Measurements from ENCODE around the gene LTBP3. TPM values are rescaled to one million over a fixed set of nuclear protein-coding genes. Genes with fewer than 3 reads are reported as not detected.

The LTBP3 gene
- total and polyA plus RNA-seq, 2 of the 13 experiments (the other 11 are each of a cell fraction or from before 2014, with no cell fraction given) = 12.2 to 68.1 TPM

DNA sequence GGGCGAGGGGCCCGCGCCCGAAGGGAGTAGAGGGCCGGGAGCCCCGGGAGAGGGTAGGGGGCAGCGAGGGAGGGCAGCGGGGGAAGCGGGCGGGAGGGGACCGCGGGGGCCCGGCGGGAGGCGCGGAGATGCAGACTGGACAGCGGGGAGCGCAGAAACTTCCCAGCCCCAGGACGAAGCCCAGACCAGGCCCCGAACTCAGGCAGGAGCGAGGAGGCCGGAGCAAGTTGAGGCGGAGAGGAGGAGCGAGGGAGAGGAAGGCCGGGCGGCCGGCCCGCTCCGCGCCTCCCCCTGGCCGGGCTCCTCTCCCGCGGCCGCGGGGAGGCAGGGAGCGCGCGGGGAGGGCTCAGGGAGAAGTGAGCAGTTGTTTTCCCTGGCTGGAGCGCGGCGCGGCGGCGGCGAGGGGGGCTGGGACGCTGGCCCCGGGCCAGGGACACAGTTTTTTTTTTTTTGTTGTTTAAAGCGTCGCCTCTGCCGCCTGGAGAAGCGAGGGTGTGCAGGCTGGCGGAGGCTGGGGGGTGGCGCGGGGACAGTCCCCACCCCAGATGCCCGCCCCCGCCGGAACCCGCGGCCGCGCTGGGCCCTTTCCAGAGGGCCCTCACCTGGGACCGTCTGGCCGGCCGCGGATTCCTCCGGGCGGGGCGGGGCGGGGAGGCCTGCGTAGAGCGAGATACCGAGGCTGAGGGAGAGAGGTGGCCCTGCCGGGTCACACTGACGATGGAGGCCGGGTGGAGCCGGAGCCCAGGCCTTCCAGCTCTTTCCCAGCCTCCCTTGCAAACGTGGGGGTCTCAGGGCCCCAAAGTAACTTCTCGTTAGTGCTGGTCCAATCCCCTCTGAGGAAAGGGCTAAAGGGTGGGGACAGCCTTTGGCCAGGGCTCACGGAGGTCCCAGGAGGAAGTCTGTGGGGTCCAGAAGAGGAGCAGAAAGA, at the start of gene LTBP3 (continued):
- TF ChIP-seq ZBTB1 (CRISPR knock-in tag; IDR thresholded peaks at IDR 0.05; ENCODE audit: borderline replicate concordance) (no peak), PRMT3 (CRISPR knock-in tag; IDR thresholded peaks at IDR 0.05; ENCODE audit: borderline replicate concordance, low read depth) (no peak), ZNF607 (CRISPR knock-in tag; IDR thresholded peaks at IDR 0.05; ENCODE audit: borderline replicate concordance) (0 out of 2 replicates have a peak, but pooled peaks have one; percentile 23), POLR2G (IDR thresholded peaks at IDR 0.05; ENCODE audit: low read depth, low read length) (peak; percentile 25; the same call in 1 of the 2 replicates), FOXA1 (IDR thresholded peaks at IDR 0.05) (no peak), FOXA1 (CRISPR knock-in tag; IDR thresholded peaks at IDR 0.05) (no peak), HOXA7 (CRISPR knock-in tag; IDR thresholded peaks at IDR 0.05) (no peak), CHD2 (IDR thresholded peaks at IDR 0.05; ENCODE audit: low read depth, low read length) (no peak), CCDC6 (CRISPR knock-in tag; IDR thresholded peaks at IDR 0.05) (no peak), ZNF367 (CRISPR knock-in tag; IDR thresholded peaks at IDR 0.05; ENCODE audit: borderline replicate concordance) (no peak), ZNF558 (CRISPR knock-in tag; IDR thresholded peaks at IDR 0.05; ENCODE audit: borderline replicate concordance) (no peak), SOX5 (CRISPR knock-in tag; IDR thresholded peaks at IDR 0.05; ENCODE audit: borderline replicate concordance) (no peak), MYC (CRISPR knock-in tag; IDR thresholded peaks at IDR 0.05; ENCODE audit: borderline replicate concordance) (no peak), TEAD2 (CRISPR knock-in tag; IDR thresholded peaks at IDR 0.05) (no peak), MTF2 (CRISPR knock-in tag; IDR thresholded peaks at IDR 0.05; ENCODE audit: borderline replicate concordance) (0 out of 2 replicates have a peak, but pooled peaks have one; percentile 9)
- TF ChIP-seq, protein P1, sequence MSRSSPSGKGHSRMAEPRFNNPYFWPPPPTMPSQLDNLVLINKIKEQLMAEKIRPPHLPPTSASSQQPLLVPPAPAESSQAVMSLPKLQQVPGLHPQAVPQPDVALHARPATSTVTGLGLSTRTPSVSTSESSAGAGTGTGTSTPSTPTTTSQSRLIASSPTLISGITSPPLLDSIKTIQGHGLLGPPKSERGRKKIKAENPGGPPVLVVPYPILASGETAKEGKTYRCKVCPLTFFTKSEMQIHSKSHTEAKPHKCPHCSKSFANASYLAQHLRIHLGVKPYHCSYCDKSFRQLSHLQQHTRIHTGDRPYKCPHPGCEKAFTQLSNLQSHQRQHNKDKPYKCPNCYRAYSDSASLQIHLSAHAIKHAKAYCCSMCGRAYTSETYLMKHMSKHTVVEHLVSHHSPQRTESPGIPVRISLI (CRISPR knock-in tag; IDR thresholded peaks at IDR 0.05; ENCODE audit: borderline replicate concordance) = peak; percentile 84
- TF ChIP-seq, protein P2, sequence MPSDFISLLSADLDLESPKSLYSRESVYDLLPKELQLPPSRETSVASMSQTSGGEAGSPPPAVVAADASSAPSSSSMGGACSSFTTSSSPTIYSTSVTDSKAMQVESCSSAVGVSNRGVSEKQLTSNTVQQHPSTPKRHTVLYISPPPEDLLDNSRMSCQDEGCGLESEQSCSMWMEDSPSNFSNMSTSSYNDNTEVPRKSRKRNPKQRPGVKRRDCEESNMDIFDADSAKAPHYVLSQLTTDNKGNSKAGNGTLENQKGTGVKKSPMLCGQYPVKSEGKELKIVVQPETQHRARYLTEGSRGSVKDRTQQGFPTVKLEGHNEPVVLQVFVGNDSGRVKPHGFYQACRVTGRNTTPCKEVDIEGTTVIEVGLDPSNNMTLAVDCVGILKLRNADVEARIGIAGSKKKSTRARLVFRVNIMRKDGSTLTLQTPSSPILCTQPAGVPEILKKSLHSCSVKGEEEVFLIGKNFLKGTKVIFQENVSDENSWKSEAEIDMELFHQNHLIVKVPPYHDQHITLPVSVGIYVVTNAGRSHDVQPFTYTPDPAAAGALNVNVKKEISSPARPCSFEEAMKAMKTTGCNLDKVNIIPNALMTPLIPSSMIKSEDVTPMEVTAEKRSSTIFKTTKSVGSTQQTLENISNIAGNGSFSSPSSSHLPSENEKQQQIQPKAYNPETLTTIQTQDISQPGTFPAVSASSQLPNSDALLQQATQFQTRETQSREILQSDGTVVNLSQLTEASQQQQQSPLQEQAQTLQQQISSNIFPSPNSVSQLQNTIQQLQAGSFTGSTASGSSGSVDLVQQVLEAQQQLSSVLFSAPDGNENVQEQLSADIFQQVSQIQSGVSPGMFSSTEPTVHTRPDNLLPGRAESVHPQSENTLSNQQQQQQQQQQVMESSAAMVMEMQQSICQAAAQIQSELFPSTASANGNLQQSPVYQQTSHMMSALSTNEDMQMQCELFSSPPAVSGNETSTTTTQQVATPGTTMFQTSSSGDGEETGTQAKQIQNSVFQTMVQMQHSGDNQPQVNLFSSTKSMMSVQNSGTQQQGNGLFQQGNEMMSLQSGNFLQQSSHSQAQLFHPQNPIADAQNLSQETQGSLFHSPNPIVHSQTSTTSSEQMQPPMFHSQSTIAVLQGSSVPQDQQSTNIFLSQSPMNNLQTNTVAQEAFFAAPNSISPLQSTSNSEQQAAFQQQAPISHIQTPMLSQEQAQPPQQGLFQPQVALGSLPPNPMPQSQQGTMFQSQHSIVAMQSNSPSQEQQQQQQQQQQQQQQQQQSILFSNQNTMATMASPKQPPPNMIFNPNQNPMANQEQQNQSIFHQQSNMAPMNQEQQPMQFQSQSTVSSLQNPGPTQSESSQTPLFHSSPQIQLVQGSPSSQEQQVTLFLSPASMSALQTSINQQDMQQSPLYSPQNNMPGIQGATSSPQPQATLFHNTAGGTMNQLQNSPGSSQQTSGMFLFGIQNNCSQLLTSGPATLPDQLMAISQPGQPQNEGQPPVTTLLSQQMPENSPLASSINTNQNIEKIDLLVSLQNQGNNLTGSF (CRISPR knock-in tag; IDR thresholded peaks at IDR 0.05) = no peak
- TF ChIP-seq, protein P3, sequence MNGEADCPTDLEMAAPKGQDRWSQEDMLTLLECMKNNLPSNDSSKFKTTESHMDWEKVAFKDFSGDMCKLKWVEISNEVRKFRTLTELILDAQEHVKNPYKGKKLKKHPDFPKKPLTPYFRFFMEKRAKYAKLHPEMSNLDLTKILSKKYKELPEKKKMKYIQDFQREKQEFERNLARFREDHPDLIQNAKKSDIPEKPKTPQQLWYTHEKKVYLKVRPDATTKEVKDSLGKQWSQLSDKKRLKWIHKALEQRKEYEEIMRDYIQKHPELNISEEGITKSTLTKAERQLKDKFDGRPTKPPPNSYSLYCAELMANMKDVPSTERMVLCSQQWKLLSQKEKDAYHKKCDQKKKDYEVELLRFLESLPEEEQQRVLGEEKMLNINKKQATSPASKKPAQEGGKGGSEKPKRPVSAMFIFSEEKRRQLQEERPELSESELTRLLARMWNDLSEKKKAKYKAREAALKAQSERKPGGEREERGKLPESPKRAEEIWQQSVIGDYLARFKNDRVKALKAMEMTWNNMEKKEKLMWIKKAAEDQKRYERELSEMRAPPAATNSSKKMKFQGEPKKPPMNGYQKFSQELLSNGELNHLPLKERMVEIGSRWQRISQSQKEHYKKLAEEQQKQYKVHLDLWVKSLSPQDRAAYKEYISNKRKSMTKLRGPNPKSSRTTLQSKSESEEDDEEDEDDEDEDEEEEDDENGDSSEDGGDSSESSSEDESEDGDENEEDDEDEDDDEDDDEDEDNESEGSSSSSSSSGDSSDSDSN (CRISPR knock-in tag; IDR thresholded peaks at IDR 0.05) = no peak
- TF ChIP-seq, protein P4, sequence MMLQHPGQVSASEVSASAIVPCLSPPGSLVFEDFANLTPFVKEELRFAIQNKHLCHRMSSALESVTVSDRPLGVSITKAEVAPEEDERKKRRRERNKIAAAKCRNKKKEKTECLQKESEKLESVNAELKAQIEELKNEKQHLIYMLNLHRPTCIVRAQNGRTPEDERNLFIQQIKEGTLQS (CRISPR knock-in tag; IDR thresholded peaks at IDR 0.05) = no peak
